Endothelial cell of umbilical vein (primary cell): ENCODE results near the gene FAM107A. TPM values are rescaled to one million over a fixed set of nuclear protein-coding genes. Genes with fewer than 3 reads are reported as not detected.

Source experiments
- BruUV-seq: library from RNA; stranded (reverse); fragments of 400-500 nt; replicated peaks from 2 replicates; lab custom pipeline; 2021; lab: Mats Ljungman, UMichigan
- CTCF ChIA-PET: fragments of 300-600, 350-600 bp; sonication (Branson Sonifier 250); formaldehyde crosslinking; loops from one replicate; lab custom pipeline; 2021; ENCODE audit warnings: antibody characterized with exemption, inconsistent platforms; lab: Charles Lee
- POLR2A ChIA-PET: fragments of 300-600, 350-600 bp; sonication (Branson Sonifier 250); formaldehyde crosslinking; loops from one replicate; lab custom pipeline; 2021; ENCODE audit warnings: antibody characterized with exemption, inconsistent platforms; lab: Charles Lee
- DNase-seq: peaks from one replicate; pipeline ENCODE4 v3.0.0-alpha.2; 2011; ENCODE audit warnings: low read depth, low spot score
- FAIRE-seq: peaks from 2 replicates; lab custom pipeline; 2011; peaks lifted over from hg19 to GRCh38; lab: Jason Lieb, UNC
- H2AFZ ChIP-seq: 2 replicates; pipeline ENCODE4 v1.6.0; 2012; ENCODE audit warnings: low read depth, low read length, control low read depth, inconsistent platforms
- H3K27ac ChIP-seq: 2 replicates; pipeline ENCODE4 v1.5.1; 2011; ENCODE audit warnings: low read depth, mild to moderate bottlenecking, control low read depth, low read length, moderate library complexity; ENCODE audit not compliant: insufficient read depth
- H3K27me3 ChIP-seq, 2 experiments: 2 replicates each; pipeline versions ENCODE4 v1.6.0 to v1.6.1; 2011; ENCODE audit warnings: low read length in 2 of 2, mixed read lengths in 1 of 2; ENCODE audit not compliant: control insufficient read depth in 2 of 2, insufficient read depth in 2 of 2
- H3K36me3 ChIP-seq, 2 experiments: 2 replicates in 1 of 2; 3 replicates in 1 of 2; pipeline ENCODE4 v1.5.1; 2011; ENCODE audit warnings: low read length in 2 of 2, mild to moderate bottlenecking in 1 of 2, moderate library complexity in 1 of 2; ENCODE audit not compliant: control insufficient read depth in 2 of 2, insufficient read depth in 2 of 2; ENCODE audit errors: extremely low read depth in 1 of 2
- H3K4me1 ChIP-seq: 3 replicates; pipeline ENCODE4 v1.5.1; 2011; ENCODE audit warnings: mild to moderate bottlenecking, low read length; ENCODE audit not compliant: control insufficient read depth, insufficient read depth; ENCODE audit errors: extremely low read depth
- H3K4me2 ChIP-seq: 2 replicates; pipeline ENCODE4 v1.6.1; 2011; ENCODE audit warnings: low read length, control low read depth, mixed read lengths; ENCODE audit not compliant: insufficient read depth
- H3K4me3 ChIP-seq, 3 experiments: fragments of 200-600 bp in 1 of 3; sonication (generic), shearing (Covaris generic) in 1 of 3; replicated peaks in 1 of 3; 2 replicates each; pipeline ENCODE4 v1.5.1; 2011 to 2016; ENCODE audit warnings: control low read depth in 3 of 3, low read length in 3 of 3, mild to moderate bottlenecking in 2 of 3, inconsistent platforms in 1 of 3, low read depth in 1 of 3, moderate library complexity in 1 of 3; ENCODE audit not compliant: insufficient read depth in 1 of 3
- H3K79me2 ChIP-seq: 2 replicates; pipeline ENCODE4 v1.6.0; 2012; ENCODE audit warnings: low read length, inconsistent platforms; ENCODE audit not compliant: control insufficient read depth, insufficient read depth
- H3K9ac ChIP-seq: replicated peaks from 2 replicates; pipeline ENCODE3; 2011; ENCODE audit warnings: low read length, control low read depth; ENCODE audit not compliant: insufficient read depth; ENCODE audit errors: extremely low read depth
- H3K9me1 ChIP-seq: replicated peaks from 3 replicates; pipeline ENCODE4 v1.6.0; 2011; ENCODE audit warnings: mild to moderate bottlenecking, low read length; ENCODE audit not compliant: control insufficient read depth, insufficient read depth; ENCODE audit errors: extremely low read depth
- H3K9me3 ChIP-seq: replicated peaks from 2 replicates; pipeline ENCODE4 v1.5.1; 2012; ENCODE audit warnings: low read length, inconsistent platforms; ENCODE audit not compliant: control insufficient read depth, insufficient read depth
- H4K20me1 ChIP-seq: replicated peaks from 2 replicates; pipeline ENCODE3; 2011; ENCODE audit warnings: mild to moderate bottlenecking, low read length; ENCODE audit not compliant: control insufficient read depth, insufficient read depth; ENCODE audit errors: extremely low read depth
- CTCF ChIP-seq, 2 donors: IDR thresholded peaks; 1 replicate in 1 of 2; 2 replicates in 1 of 2; pipeline ENCODE4 v1.5.1; 2011; ENCODE audit warnings: low read length in 2 of 2, mild to moderate bottlenecking in 2 of 2, moderate library complexity in 2 of 2, control low read depth in 1 of 2, inconsistent platforms in 1 of 2, low read depth in 1 of 2; ENCODE audit not compliant: insufficient read depth in 1 of 2; ENCODE audit errors: extremely low read depth in 1 of 2
- EZH2 ChIP-seq: IDR thresholded peaks from 2 replicates; pipeline ENCODE4 v1.6.1; 2012; ENCODE audit warnings: borderline replicate concordance, low read depth, mild to moderate bottlenecking, moderate library complexity, low read length, inconsistent platforms; ENCODE audit not compliant: severe bottlenecking
- FOS ChIP-seq: IDR thresholded peaks from 2 replicates; pipeline ENCODE4 v1.6.1; 2011; ENCODE audit warnings: mild to moderate bottlenecking, low read length, moderate library complexity, borderline replicate concordance; ENCODE audit not compliant: insufficient read depth
- GATA2 ChIP-seq: IDR thresholded peaks from 2 replicates; pipeline ENCODE4 v1.7.0; 2011; ENCODE audit warnings: low read depth, mild to moderate bottlenecking, moderate library complexity, mixed read lengths, low read length; ENCODE audit not compliant: insufficient read length, insufficient read depth
- JUN ChIP-seq: IDR thresholded peaks from 2 replicates; pipeline ENCODE4 v1.6.1; 2011; ENCODE audit warnings: borderline replicate concordance, low read depth; ENCODE audit not compliant: insufficient read length, insufficient read depth
- MYC ChIP-seq: IDR thresholded peaks from one replicate; pipeline ENCODE4 v1.6.1; 2011; ENCODE audit warnings: mild to moderate bottlenecking, low read depth, low read length
- POLR2A ChIP-seq: IDR thresholded peaks from 2 replicates; pipeline ENCODE4 v1.6.1; 2012; ENCODE audit warnings: low read depth, mild to moderate bottlenecking, control low read depth, low read length
- POLR2AphosphoS5 ChIP-seq: IDR thresholded peaks from 2 replicates; pipeline ENCODE4 v1.6.1; 2012; ENCODE audit warnings: low read depth, mild to moderate bottlenecking, control low read depth, low read length, moderate library complexity; ENCODE audit not compliant: insufficient read depth
- dilution Hi-C: fragments of 300-500 bp; cut with MboI; formaldehyde crosslinking; loops from one replicate; pipeline ENCODE4 v1.15.0; 2019; ENCODE audit warnings: low sequenced_read_pairs; ENCODE audit not compliant: extremely low pct_ligation_motif_present
- intact Hi-C: fragments of 100-400 bp; cut with micrococcal nuclease; formaldehyde crosslinking; loops from one replicate; pipeline ENCODE4 v1.10.0; 2022
- polyA plus RNA-seq, 4 experiments: library from polyadenylated mRNA; depleted of rRNA in 3 of 4; stranded (reverse) in 3 of 4; unstranded in 1 of 4; fragments of >200 nt; gene quantifications; 2 replicates each; pipeline versions ENCODE4 v1.2.1 to v1.2.3, GENCODE V29; 2011 to 2012; ENCODE audit warnings: missing spikeins in 1 of 4
- total RNA-seq: library from RNA; stranded (reverse); gene quantifications from 2 replicates; pipeline ENCODE4 v1.2.3, GENCODE V29; 2021
- TF ChIP-seq, protein P1 (sequence below): IDR thresholded peaks from 2 replicates; pipeline ENCODE4 v1.6.1; 2011; ENCODE audit not compliant: insufficient read depth, insufficient read length

FAM107A gene
- total and polyA plus RNA-seq, 2 donors (not counting 3 experiments of a cell fraction or from before 2014, with no cell fraction given) = 5.7 to 10.7 TPM

DNA sequence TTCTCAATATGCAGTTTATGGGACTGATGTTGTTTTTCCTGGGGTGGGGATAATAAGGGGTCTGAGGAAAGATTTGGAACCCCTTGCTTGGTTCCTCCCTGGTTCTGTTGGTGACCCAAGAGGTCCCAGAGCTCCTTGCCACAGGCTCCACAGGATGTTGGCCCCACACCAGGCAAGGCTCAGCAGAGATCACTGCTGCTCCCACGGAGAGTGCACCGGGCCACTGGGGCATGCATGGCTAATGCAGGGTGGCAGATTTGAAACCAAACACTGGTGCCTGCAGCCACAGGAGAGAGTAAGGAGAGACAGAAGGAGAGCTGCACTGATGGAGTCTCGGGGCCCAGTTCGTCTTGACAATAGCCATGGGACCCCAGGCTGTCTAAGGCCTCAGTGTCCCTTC lies 2.5 kb downstream of the FAM107A start:
- Histone ChIP-seq H3K79me2 (no peaks in the 10 kb centered on the region), H3K27me3 (no peaks in the 10 kb centered on the region), H3K27ac (no peak overlapping the region), H3K9me1 (no peaks in the 10 kb centered on the region), H3K36me3 (no peaks in the 10 kb centered on the region), H3K9ac (no peak overlapping the region), H4K20me1 (no peaks in the 10 kb centered on the region), H3K9me3 (no peaks in the 10 kb centered on the region), H3K4me3 (no peak overlapping the region), H3K4me1 (peaks cover 34% of the 10 kb centered on the region), H2AFZ (no peak overlapping the region), H3K4me2 (no peak overlapping the region)
- no TSS peak for BruUV-seq
- dilution Hi-C loops (no loop called here), intact Hi-C loops (no loop called here)
- POLR2A ChIA-PET = no interaction called here
- no peak for FAIRE-seq
- CTCF ChIA-PET = interaction anchor here (1.1 to 5.7 kb wide), 3 partner anchors 9 to 54 kb away, joined by 4 to 76 read pairs (median 14); no protein-coding TSS in a partner anchor
- DNase-seq = no peak
- TF ChIP-seq POLR2A = no peak
- TF ChIP-seq GATA2 = no peak
- no peak for TF ChIP-seq EZH2
- no peak for TF ChIP-seq CTCF (IDR thresholded peaks at IDR 0.05; ENCODE audit: extremely low read depth in 1 of 2, insufficient read depth in 1 of 2, low read depth in 1 of 2, low read length in 2 of 2)
- no peak for TF ChIP-seq JUN
- TF ChIP-seq POLR2AphosphoS5 = no peak
- TF ChIP-seq MYC = no peak
- no peak for TF ChIP-seq FOS
- TF ChIP-seq, protein P1, sequence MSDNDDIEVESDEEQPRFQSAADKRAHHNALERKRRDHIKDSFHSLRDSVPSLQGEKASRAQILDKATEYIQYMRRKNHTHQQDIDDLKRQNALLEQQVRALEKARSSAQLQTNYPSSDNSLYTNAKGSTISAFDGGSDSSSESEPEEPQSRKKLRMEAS = no peak
